ENCODE data around the gene RAMACL. TPM values are rescaled to one million over a fixed set of nuclear protein-coding genes. Genes with fewer than 3 reads are reported as not detected.
A peak's percentile ranks its signal among the peaks of the same experiment; 100 is the strongest.

The RAMACL gene
- total RNA-seq, 1 donor from 2014 or later: 0.28 TPM

GRCh38 chr6:166560222-166560621 is 26.3 kb downstream of the RAMACL start:
- ATAC-seq (no peak), DNase-seq (ENCODE audit: low spot score) (no peak)

DNA sequence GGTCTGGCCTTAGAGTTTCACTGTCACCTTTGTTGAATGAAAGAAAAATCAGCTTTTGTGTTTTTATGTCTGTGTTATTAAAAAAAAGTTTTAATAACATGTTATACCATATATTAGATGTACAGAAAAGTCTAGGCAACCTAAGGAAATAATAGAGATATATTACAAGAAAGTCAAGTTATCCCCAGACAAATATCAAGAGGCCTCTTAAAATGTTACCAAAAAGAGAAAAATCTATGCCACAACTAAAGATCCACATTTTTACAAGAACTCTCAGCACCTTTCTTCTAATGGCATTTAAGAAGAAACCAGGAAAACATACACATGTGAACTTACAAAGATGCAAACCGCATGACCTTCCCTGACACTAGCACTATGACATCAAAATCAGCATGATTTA is 26.8 kb downstream of the RAMACL start:
- ATAC-seq (no peak), DNase-seq (ENCODE audit: low spot score) (no peak)

GRCh38 chr6:166559211-166559610 is 27.3 kb downstream of the RAMACL start:
- no peak for DNase-seq (ENCODE audit: low spot score)
- no peak for ATAC-seq

DNA sequence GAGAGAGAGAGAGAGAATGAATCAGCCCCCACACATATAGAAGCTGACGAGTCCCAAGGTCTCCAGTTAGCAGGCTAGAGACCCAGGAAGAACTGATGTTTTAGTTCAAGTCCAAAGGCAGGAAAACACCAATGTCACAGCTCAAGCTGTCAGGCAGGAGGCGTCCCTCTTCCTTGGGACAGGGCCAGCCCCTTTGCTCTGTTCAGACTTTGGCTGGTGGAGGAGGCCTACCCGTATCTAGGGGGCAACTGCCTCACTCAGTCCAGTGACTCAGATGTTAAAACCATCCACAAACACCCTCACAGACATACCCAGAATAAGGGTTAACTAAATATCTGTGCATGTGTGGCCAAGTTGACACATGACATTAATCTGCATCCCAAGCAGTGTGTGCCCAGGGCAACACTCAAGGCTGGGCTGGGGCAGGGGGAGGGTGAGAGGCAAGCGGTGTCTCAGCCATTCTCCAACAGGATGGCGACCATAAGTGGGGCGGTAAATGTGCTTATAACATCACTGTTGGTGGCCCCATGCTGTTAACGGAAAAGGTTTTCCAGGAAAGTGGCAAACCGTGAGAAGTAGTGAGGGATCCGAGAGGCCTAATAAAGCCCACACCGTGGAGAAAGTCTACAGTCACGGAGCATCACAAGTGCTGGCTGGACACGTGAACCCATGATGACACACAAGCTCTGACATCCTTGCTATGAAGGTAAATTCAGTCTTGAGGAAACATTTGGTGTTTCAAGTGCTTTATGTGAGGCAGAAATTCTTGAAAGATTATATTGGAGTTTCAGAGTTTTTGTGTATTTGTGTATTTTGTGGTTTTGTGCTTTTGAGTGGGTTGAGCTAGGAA is 28.1 kb downstream of the RAMACL start:
- DNase-seq (ENCODE audit: low spot score) (no peak), ATAC-seq (no peak)

GRCh38 chr6:166556863-166557322 is 29.6 kb downstream of the RAMACL start:
- ATAC-seq: peak; percentile 93
- peak; percentile 98 for DNase-seq (ENCODE audit: low spot score)

DNA sequence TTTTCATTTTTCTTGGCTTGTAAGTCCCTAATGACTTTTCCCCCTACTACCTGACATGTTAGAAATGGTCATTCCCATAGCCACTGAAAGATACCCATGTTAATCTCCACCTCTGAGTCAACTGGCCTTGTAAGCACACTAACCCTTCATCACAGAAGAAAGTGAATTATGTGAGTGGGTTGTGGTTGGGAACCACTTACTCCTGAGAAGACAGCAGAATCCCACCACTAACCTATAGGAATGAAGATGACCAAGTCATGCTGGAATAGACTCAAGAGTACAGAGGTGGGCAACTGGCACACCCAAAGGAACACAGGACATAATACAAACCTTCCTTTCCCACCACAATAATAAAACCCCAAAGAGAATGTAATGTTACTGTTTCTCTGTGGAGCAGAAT is 30.1 kb downstream of the RAMACL start:
- DNase-seq (ENCODE audit: low spot score): no peak
- ATAC-seq: no peak

DNA sequence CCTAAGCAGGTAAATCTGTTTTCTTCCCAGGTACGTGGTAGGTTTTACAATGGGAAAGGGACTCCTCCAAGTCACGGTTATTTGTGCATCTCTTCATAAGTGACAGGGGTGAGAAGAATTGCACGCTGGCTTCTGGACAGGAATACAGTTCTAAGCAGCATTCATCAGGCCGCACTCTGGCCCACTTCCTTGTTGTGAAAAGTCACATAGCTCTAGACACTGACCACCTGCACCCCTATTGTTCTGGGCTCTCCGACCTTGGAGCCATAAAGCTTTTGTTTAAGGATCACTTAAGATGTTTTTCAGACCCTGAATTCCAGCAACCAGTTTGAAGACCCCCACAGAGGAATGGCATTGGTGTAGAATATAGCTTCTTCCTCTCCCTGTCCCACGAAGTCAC is 31.4 kb downstream of the RAMACL start:
- DNase-seq (ENCODE audit: low spot score): no peak
- no peak for ATAC-seq

GRCh38 chr6:166554316-166554715 is 32.2 kb downstream of the RAMACL start:
- no peak for DNase-seq (ENCODE audit: low spot score)
- no peak for ATAC-seq

GRCh38 chr6:166553563-166554271 is 32.8 kb downstream of the RAMACL start:
- ATAC-seq (peak; percentile 53), DNase-seq (ENCODE audit: low spot score) (no peak)

DNA sequence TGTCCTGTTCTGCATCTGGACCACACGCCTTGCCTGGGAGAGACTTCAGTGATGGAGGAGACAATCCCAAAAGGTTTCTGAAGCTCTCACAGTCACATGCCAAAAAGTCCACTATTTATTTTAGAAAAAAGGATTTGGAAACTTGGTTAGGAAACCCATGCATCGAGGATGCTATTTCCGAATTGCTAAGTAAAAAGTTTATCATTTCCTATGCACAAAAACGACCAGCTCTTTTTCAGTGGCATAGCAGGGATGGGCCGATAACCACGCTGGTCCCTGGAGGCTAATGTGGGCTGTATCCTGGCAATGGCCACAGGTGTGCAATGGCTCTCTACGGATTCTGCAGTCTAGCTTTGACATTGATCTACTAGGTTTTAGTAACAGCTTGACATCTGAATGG is 33.9 kb downstream of the RAMACL start:
- ATAC-seq (no peak), DNase-seq (ENCODE audit: low spot score) (no peak)

DNA sequence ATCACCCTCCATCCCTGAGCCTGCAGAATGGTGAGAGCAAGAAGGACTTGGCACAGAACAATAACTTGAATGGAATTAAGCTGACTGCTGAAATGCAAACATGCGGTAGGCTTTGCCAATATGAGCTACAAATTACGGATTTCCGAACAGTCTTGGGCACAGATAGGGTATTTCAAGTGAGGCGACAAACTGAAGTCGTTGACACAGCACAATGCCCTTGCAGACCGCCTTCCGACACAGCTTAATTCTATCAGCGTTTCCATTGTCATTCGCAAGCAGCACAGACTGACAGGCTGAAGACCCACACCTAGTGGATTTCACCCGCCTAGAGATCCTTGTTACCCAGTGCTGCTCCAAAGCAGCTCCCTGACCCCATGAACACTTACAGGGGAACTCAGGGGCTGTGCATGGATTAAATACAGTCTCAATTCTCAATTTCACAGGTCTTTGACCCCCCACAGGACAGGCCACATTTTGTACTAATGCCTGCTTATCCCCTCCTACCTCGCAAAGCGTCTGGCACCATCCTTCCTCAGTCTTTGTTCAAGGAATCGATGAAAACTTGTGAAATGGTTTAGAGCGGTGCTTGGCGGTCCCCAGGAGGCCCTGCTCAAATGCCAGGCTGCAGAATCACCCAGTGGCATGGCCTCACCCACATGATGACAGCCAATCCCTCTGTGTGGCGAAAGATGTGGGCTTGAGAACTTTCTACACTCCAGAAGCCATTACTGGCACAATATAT is 34.6 kb downstream of the RAMACL start:
- ATAC-seq (no peak), DNase-seq (ENCODE audit: low spot score) (no peak)

DNA sequence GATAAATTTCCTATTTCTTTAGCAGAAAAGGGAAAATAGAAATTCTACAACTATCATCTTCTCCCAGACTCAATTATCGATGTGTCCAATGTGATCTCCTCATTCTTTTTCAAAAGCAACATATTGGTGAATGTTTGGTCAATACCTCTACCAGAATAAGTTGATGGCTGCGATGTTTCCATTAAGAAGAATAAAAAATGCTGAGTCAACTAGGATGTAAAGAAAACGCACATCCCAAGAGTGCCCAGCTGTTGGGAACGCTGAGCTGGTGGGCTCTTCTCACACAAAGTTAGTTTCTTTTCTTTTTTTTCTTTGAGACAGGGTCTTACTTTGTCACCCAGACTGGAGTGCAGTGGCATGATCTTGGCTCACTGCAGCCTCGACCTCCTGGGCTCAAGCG is 39.8 kb downstream of the RAMACL start:
- no peak for ATAC-seq
- no peak for DNase-seq (ENCODE audit: low spot score)

DNA sequence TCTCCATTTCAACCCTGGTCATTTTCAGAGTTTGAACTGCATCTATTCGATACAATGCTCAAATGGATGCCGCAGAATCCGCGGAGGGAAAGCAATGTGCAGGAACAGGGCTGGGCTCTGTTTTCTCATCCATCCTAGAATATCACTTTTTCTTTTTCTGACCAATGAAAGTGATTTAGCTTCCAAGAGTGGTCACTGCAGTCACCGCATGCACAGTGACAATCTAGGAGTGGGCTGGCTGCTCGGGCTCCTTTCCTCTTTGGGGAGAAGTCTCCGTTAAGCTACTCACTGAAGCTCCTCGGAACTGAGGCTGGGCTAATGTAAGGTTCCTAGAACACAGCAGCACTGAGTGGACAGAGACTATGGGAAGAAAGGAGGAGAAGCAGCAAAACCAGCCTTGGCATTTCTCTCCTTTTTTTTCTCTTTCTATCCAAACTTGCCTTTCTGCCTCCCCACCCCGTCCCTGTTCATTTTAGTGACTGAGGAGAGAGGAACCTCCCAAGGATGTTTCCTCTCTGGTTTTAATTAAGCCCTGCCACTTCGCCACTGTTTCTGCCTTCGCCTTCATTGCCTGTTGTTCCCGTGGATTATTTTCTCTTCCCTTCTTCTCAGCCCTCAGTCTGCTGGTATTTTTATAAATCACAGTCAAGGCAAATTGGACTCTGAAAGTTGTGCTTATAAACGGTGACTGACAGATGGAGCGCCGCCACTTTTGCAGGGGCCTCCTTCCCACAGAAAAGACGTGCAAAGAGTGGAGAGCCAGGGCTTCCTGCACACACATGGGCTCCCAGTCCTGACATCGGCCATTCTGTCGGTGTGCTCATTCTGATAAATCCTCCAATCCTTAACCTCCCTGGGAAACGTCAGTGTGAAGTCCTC is 41.1 kb downstream of the RAMACL start:
- no peak for DNase-seq (ENCODE audit: low spot score)
- no peak for ATAC-seq

DNA sequence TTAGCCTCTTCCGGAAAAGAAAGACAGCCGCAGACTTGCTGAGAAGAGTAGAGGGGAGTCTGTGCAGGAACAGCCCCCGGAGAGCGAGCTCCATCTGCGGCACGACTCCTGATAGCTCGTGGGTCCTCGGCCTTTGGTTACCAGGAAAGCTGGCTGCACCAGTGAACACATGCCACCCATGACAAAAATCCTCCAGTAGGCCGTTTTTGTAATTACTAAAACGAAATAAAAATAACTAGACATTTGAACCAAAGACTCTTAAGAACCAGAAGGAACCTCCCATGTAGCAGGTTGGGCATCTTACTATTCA is 42.2 kb downstream of the RAMACL start:
- DNase-seq (ENCODE audit: low spot score) (no peak), ATAC-seq (no peak)

- no peak for ATAC-seq
- no peak for DNase-seq (ENCODE audit: low spot score)
Observed at GRCh38 chr6:166543603-166544295, 42.7 kb downstream of the RAMACL start.

DNA sequence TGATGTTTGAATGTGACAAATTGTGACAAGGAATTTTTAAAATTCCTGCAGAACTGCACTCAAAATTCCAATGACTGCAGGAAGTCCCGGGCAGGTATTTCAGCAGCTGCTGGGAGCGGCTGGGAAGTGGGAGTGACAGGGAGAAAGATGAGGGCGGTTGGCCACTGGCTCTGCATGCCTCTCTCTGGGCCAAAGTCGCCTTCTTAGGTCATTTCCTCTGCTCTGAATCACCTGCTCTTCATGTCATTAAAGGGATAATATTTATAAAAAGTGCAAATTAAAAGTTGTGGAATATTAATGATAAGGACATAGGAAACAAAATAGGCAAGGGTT is 43.9 kb downstream of the RAMACL start:
- ATAC-seq (no peak), DNase-seq (ENCODE audit: low spot score) (no peak)

DNA sequence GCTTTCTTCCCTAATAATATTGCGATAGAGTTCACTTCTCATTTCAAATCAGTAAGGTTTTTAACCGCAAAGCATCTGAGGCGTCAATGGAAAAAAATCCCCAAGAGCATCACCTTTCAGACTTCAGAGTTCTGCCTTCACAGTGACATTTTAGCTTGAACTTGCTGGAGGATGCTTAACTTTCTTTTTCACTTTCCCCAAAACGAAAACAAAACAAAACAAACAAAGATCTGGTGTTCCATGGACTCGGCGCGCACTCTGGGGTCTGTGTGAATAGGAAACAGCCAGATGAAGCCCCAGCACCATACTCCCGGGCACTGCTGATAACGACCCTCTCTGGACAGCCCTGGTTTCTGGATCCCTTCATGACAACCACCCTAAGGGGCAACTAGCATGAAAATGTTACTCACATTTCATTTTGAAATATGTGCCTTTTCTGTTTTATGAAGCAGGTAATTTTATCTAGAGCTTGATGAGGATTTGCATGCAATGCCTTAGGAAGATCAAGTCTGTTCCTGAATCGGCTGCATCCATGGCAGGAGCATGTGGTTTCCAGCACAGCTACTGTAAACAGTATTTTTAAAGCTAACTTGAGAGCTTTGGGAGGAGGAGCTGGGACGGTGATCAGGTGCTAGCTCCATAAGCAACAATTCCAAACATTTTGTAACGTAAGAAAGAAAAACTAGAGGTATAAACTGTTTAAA is 44.5 kb downstream of the RAMACL start:
- DNase-seq (ENCODE audit: low spot score) (no peak), ATAC-seq (no peak)

- ATAC-seq: no peak
- DNase-seq (ENCODE audit: low spot score): no peak
Observed at GRCh38 chr6:166541366-166541765, 45.1 kb downstream of the RAMACL start.

DNA sequence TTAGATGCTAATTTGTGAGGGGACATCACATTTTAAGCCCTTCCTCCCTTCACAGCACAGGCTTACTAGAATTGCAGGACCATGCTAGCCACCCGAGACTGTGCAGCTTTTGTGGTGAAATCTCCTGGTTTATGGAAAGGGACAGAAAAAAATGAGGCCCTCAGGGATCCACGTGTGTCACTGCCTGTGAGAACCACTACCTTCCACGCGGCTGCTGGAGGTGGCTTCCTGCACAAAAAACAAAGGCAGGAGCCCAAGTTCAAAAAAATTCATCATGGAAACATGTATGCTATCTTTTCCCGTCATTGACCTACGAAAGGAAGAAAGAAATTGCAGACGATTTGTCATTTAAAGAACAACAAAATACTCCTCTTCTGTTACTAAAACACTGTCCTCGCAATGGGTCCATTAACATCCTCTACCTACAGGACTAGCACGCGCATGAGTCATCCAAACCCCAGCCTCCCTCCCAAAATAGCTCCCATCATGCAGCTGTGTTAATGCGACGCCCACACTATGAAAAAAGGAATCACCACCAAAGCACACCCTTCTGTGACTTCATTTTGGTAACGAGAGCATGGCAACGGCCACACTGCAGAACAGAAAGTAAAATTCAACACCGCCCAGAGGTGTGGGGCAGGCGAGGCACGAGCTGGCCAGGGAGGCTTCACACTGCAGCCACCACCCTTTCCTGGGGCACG is 45.7 kb downstream of the RAMACL start:
- ATAC-seq: no peak
- no peak for DNase-seq (ENCODE audit: low spot score)

All from left lobe of liver (tissue), 2 donors.